Heart left ventricle (tissue), 13 donors: ENCODE data around the gene RFTN2.

Experiments
- POLR2A ChIP-seq, 2 donors: fragments of 450-650 bp; IDR thresholded peaks; one replicate each; pipeline ENCODE4 v1.6.1; 2017; ENCODE audit warnings: antibody characterized with exemption in 2 of 2, mild to moderate bottlenecking in 2 of 2, moderate library complexity in 2 of 2
- TF ChIP-seq, protein P1 (sequence below), 12 donors: fragments of 200-600 bp; sonication (generic) in 4 of 12; IDR thresholded peaks; one replicate each; pipeline versions ENCODE4 v1.5.0 to v1.8.0; 2018 to 2022; ENCODE audit warnings: antibody characterized with exemption in 12 of 12, mild to moderate bottlenecking in 5 of 12
- donor health status: ischemic (EF 13 %, LVEDD 7.1; RV severe dilation, severe dysfunction).
- donor health status: DM: no; HTN: yes; CAD: no.
- donor health status: DM: no; HTN: no; CAD: no.
- donor health status: ischemic (EF 25% LVEDD 6.9; RV normal size, moderate dysfunction).
- donor health status: ischemic (EF 25% LVEDD 5.7; RV mildly dilated, moderate dysfunction).
- donor health status: ischemic (EF 35%, LVEDD 5.7; RV mildly dilated, moderate dysfunction).
- donor health status: nonischemic (EF 11% LVEDD 7.7; RV severe dilation, severe dysfunction).
- donor health status: DM: yes; HTN: yes; CAD: no.
- donor health status: PGD.
- donor health status: ischemic (EF 29% LVEDD 5.4; RV normal size, mild dysfunction).
- donor health status: nonischemic (EF 23%, LVEDD 6.1; RV moderate dilation, normal function).

GRCh38 chr2:197674591-197674990 is 796 bp downstream of the RFTN2 start:
- TF ChIP-seq, protein P1, sequence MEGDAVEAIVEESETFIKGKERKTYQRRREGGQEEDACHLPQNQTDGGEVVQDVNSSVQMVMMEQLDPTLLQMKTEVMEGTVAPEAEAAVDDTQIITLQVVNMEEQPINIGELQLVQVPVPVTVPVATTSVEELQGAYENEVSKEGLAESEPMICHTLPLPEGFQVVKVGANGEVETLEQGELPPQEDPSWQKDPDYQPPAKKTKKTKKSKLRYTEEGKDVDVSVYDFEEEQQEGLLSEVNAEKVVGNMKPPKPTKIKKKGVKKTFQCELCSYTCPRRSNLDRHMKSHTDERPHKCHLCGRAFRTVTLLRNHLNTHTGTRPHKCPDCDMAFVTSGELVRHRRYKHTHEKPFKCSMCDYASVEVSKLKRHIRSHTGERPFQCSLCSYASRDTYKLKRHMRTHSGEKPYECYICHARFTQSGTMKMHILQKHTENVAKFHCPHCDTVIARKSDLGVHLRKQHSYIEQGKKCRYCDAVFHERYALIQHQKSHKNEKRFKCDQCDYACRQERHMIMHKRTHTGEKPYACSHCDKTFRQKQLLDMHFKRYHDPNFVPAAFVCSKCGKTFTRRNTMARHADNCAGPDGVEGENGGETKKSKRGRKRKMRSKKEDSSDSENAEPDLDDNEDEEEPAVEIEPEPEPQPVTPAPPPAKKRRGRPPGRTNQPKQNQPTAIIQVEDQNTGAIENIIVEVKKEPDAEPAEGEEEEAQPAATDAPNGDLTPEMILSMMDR (IDR thresholded peaks at IDR 0.05) = no peak
- no peak for TF ChIP-seq POLR2A (IDR thresholded peaks at IDR 0.05)
